ENCODE measurements around the gene MACIR.

DNA sequence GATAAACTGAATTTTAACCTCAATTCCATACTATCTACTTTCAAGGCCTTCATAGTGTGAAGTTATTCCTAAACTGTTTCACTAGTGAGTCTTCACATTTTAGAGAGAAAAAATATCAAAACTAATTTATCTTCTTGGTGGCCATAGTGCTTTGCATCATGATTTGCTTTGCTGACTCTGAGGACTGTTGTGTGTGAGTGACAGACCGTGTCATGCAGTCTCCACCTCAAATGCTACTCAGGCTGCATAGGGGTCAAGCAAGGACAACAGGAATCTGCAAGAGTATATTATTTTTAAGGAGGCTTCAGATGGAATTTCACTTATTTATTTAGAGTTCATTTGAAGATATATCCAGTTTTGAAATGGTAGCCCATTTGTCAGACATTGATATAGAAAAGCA lies 34.5 kb downstream of the MACIR start:
- TF ChIP-seq CTCF (IDR thresholded peaks at IDR 0.05) (no peak), POLR2A (IDR thresholded peaks at IDR 0.05) (no peak)
